Breast epithelium (tissue), 4 donors: ENCODE results near the gene KRT36. TPM values are rescaled to one million over a fixed set of nuclear protein-coding genes. Genes with fewer than 3 reads are reported as not detected.

Source experiments
- DNase-seq, 2 donors: peaks; one replicate each; pipeline ENCODE4 v3.0.0-alpha.2; 2019; ENCODE audit warnings: low spot score in 2 of 2
- H3K27ac ChIP-seq, 2 donors: fragments of 200-600 bp; sonication (generic) in 1 of 2; one replicate each; pipeline ENCODE4 v1.5.1; 2016 to 2019; ENCODE audit warnings: mild to moderate bottlenecking in 1 of 2
- H3K27me3 ChIP-seq, 2 donors: fragments of 200-600 bp; sonication (generic) in 1 of 2; one replicate each; pipeline versions ENCODE4 v1.5.1 to v1.6.0; 2017 to 2019; ENCODE audit warnings: control low read depth in 1 of 2, mild to moderate bottlenecking in 1 of 2
- H3K36me3 ChIP-seq: fragments of 200-600 bp; one replicate; pipeline ENCODE4 v1.5.1; 2019
- H3K4me1 ChIP-seq, 2 donors: fragments of 200-600 bp; sonication (generic); one replicate each; pipeline ENCODE4 v1.5.1; 2016 to 2019; ENCODE audit warnings: control low read depth in 1 of 2
- H3K4me3 ChIP-seq, 3 donors: fragments of 200-600 bp; sonication (generic); 1 replicate in 2 of 3; 2 replicates in 1 of 3; pipeline ENCODE4 v1.5.1; 2016 to 2019; ENCODE audit warnings: mild to moderate bottlenecking in 3 of 3, moderate library complexity in 2 of 3
- H3K9me3 ChIP-seq, 2 donors: fragments of 200-600 bp; sonication (generic) in 1 of 2; one replicate each; pipeline ENCODE4 v1.5.1; 2016 to 2019; ENCODE audit warnings: control low read depth in 1 of 2
- POLR2A ChIP-seq: fragments of 450-650 bp; IDR thresholded peaks from one replicate; pipeline ENCODE4 v1.6.1; 2016; ENCODE audit warnings: antibody characterized with exemption, mild to moderate bottlenecking, moderate library complexity
- POLR2AphosphoS5 ChIP-seq, 3 donors: sonication (generic); formaldehyde crosslinking; IDR thresholded peaks; one replicate each; pipeline ENCODE4 v1.6.1; 2017; ENCODE audit warnings: antibody characterized with exemption in 3 of 3
- intact Hi-C: fragments of 100-400 bp; cut with DNase I; formaldehyde crosslinking; loops from one replicate; pipeline ENCODE4 v1.15.1; 2023; ENCODE audit warnings: low total_unique reads
- total RNA-seq, 3 donors: library from RNA; depleted of rRNA; stranded (reverse); fragments of >200 nt; gene quantifications; one replicate each; pipeline ENCODE4 v1.1.0, GENCODE V29; 2016
- TF ChIP-seq, protein P1 (sequence below), 3 donors: fragments of 450-650 bp; IDR thresholded peaks; one replicate each; pipeline ENCODE4 v1.5.1; 2016 to 2017; ENCODE audit warnings: antibody characterized with exemption in 3 of 3, mild to moderate bottlenecking in 3 of 3, moderate library complexity in 3 of 3

KRT36 gene
- total RNA-seq, 3 donors from 2014 or later: not detected

DNA sequence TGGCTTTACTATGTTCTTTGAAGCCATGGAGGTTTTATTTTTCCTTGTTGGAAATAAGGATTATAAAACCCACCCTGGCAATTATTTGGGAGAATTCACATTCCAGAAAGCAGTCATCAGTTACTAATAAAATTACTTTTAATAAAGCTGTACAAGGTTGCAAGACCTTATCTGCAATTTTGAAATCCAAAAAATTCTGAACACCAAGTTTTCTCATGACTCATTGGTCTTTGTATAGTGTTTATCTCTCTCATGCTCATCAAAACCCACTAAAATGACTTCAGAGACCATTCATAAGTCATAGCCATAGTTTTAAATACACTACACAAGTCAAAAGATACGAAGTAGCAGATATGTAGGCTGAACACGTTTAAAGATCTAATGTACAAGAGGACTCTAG lies 42.9 kb downstream of the KRT36 start:
- no peak overlapping the region for H3K4me3 ChIP-seq
- H3K9me3 ChIP-seq: no peaks in the 10 kb centered on the region
- no peaks in the 10 kb centered on the region for H3K4me1 ChIP-seq
- no peak for TF ChIP-seq POLR2A
- intact Hi-C loops: no loop called here
- no peaks in the 10 kb centered on the region for H3K36me3 ChIP-seq
- no peak for DNase-seq
- no peaks in the 10 kb centered on the region for H3K27me3 ChIP-seq
- H3K27ac ChIP-seq: no peak overlapping the region

DNA sequence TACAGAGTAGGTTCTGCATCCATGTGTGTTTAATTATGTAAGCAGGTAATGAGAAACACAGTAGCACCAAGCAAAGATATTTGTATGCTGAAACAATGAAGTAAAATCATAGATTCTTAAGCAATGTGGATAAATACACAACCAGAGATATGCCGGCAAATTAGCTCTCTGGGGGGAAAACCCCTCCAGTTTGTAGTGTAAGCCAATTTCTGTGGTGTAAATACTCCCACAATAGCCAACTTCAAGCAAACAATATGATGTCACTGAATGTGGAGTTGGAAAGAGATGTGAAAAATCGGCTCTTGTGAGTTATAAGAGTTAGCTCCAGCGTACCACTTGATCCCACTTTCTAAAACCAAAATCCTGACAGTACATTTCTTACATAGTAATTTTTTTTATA lies 45.1 kb downstream of the KRT36 start:
- no peak overlapping the region for H3K27ac ChIP-seq
- no peak overlapping the region for H3K4me3 ChIP-seq
- H3K27me3 ChIP-seq: no peaks in the 10 kb centered on the region
- DNase-seq: no peak
- no peak for TF ChIP-seq POLR2A
- H3K9me3 ChIP-seq: no peaks in the 10 kb centered on the region
- intact Hi-C loops: no loop called here
- no peaks in the 10 kb centered on the region for H3K4me1 ChIP-seq
- H3K36me3 ChIP-seq: no peaks in the 10 kb centered on the region

DNA sequence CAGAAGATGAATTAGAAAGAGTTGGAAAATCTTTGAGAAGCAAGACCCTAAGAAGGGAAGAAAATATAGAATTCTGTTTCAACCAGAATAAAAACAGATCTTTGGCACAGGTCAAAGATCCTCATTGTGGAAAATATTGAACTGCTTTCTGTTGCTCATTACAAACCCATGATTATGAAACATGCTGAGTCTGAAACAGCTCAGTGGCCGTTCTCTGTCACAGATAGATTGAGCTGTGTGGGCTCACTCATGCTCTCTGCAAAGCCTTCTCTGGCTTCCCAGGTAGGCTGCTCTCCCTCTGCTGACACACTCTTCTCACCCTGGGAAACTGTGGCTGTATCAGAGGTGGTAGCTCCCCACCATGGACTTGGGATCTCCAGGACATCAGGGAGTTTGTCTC lies 45.5 kb downstream of the KRT36 start:
- no peaks in the 10 kb centered on the region for H3K36me3 ChIP-seq
- H3K4me3 ChIP-seq: no peak overlapping the region
- no peaks in the 10 kb centered on the region for H3K9me3 ChIP-seq
- H3K27ac ChIP-seq: no peak overlapping the region
- H3K27me3 ChIP-seq: no peaks in the 10 kb centered on the region
- H3K4me1 ChIP-seq: no peaks in the 10 kb centered on the region
- intact Hi-C loops: no loop called here
- TF ChIP-seq POLR2AphosphoS5 (IDR thresholded peaks at IDR 0.05): no peak
- TF ChIP-seq POLR2A: no peak
- TF ChIP-seq, protein P1, sequence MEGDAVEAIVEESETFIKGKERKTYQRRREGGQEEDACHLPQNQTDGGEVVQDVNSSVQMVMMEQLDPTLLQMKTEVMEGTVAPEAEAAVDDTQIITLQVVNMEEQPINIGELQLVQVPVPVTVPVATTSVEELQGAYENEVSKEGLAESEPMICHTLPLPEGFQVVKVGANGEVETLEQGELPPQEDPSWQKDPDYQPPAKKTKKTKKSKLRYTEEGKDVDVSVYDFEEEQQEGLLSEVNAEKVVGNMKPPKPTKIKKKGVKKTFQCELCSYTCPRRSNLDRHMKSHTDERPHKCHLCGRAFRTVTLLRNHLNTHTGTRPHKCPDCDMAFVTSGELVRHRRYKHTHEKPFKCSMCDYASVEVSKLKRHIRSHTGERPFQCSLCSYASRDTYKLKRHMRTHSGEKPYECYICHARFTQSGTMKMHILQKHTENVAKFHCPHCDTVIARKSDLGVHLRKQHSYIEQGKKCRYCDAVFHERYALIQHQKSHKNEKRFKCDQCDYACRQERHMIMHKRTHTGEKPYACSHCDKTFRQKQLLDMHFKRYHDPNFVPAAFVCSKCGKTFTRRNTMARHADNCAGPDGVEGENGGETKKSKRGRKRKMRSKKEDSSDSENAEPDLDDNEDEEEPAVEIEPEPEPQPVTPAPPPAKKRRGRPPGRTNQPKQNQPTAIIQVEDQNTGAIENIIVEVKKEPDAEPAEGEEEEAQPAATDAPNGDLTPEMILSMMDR (IDR thresholded peaks at IDR 0.05): no peak
- no peak for DNase-seq

DNA sequence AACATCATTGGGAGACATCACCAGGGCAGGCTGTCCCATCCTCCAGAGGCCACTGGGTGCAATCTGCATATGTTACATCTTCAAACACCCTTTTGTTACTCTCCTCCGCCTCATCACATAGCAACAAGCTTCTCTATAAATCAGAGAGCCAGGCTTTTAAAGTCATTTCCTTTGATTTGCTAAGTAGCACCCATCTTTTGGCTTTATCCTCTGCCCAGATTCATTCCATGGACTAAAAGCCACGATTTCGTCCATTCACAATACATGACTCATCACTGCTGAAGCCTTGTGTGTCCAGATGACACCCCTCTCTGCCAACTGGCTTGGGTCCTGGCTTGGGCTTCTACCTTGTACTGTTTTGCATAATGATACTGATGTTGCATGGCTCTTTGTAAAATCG lies 47.0 kb downstream of the KRT36 start:
- TF ChIP-seq, protein P1 (IDR thresholded peaks at IDR 0.05): no peak
- TF ChIP-seq POLR2AphosphoS5 (IDR thresholded peaks at IDR 0.05) (no peak), POLR2A (no peak)
- DNase-seq: no peak
- Histone ChIP-seq H3K4me1 (no peaks in the 10 kb centered on the region), H3K9me3 (no peaks in the 10 kb centered on the region), H3K4me3 (no peak overlapping the region), H3K27ac (no peak overlapping the region), H3K27me3 (no peaks in the 10 kb centered on the region), H3K36me3 (no peaks in the 10 kb centered on the region)
- intact Hi-C loops: no loop called here

GRCh38 chr17:41440531-41441033 lies 49.1 kb downstream of the KRT36 start, which contains the start of gene KRT38:
KRT38 (minus strand) TSS chr17:41440983; CDS start chr17:41440921, 62 bp downstream.
- Histone ChIP-seq H3K27ac (no peak within 1 kb of the TSS), H3K27me3 (no peaks in the 10 kb centered on the region), H3K9me3 (no peaks in the 10 kb centered on the region), H3K4me3 (no peak within 1 kb of the TSS), H3K4me1 (no peaks in the 10 kb centered on the region), H3K36me3 (no peaks in the 10 kb centered on the region)
- no peak for DNase-seq
- TF ChIP-seq, protein P1 (IDR thresholded peaks at IDR 0.05): no peak
- TF ChIP-seq POLR2AphosphoS5 (IDR thresholded peaks at IDR 0.05) (no peak), POLR2A (no peak)
- intact Hi-C loops: no loop called here

- intact Hi-C loops: no loop called here
- DNase-seq: no peak
- TF ChIP-seq, protein P1 (IDR thresholded peaks at IDR 0.05): no peak
- no peak for TF ChIP-seq POLR2AphosphoS5 (IDR thresholded peaks at IDR 0.05)
- no peak for TF ChIP-seq POLR2A
- Histone ChIP-seq H3K27me3 (no peaks in the 10 kb centered on the region), H3K4me1 (no peaks in the 10 kb centered on the region), H3K36me3 (no peaks in the 10 kb centered on the region), H3K27ac (no peak overlapping the region), H3K9me3 (no peaks in the 10 kb centered on the region), H3K4me3 (no peak overlapping the region)
Measured at GRCh38 chr17:41439375-41439774, 50.3 kb downstream of the KRT36 start.
